ENCODE measurements around the gene GJD2. TPM values are rescaled to one million over a fixed set of nuclear protein-coding genes. Genes with fewer than 3 reads are reported as not detected.

Gene GJD2
- total RNA-seq, 4 donors from 2014 or later: not detected

- TF ChIP-seq, protein P1, sequence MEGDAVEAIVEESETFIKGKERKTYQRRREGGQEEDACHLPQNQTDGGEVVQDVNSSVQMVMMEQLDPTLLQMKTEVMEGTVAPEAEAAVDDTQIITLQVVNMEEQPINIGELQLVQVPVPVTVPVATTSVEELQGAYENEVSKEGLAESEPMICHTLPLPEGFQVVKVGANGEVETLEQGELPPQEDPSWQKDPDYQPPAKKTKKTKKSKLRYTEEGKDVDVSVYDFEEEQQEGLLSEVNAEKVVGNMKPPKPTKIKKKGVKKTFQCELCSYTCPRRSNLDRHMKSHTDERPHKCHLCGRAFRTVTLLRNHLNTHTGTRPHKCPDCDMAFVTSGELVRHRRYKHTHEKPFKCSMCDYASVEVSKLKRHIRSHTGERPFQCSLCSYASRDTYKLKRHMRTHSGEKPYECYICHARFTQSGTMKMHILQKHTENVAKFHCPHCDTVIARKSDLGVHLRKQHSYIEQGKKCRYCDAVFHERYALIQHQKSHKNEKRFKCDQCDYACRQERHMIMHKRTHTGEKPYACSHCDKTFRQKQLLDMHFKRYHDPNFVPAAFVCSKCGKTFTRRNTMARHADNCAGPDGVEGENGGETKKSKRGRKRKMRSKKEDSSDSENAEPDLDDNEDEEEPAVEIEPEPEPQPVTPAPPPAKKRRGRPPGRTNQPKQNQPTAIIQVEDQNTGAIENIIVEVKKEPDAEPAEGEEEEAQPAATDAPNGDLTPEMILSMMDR (IDR thresholded peaks at IDR 0.05): no peak
- TF ChIP-seq POLR2A (IDR thresholded peaks at IDR 0.05): no peak
- 25 to 34% methylated on average over 1 to 2 of the region's 2 CpGs for WGBS, 2 donors
- intact Hi-C loops (cut with DNase I): no loop called here
- Histone ChIP-seq H3K4me3 (no peak overlapping the region), H3K4me1 (peaks cover 5 to 18% (median 11%) of the 10 kb centered on the region in 3 donors), H3K27ac (no peak overlapping the region), H3K9me3 (no peaks in the 10 kb centered on the region), H3K36me3 (no peaks in the 10 kb centered on the region), H3K27me3 (peaks cover 0 to 64% (median 3%) of the 10 kb centered on the region in 4 donors)
- DNase-seq: no peak
Measured at GRCh38 chr15:34793901-34794300, 39.1 kb upstream of the GJD2 start.

DNA sequence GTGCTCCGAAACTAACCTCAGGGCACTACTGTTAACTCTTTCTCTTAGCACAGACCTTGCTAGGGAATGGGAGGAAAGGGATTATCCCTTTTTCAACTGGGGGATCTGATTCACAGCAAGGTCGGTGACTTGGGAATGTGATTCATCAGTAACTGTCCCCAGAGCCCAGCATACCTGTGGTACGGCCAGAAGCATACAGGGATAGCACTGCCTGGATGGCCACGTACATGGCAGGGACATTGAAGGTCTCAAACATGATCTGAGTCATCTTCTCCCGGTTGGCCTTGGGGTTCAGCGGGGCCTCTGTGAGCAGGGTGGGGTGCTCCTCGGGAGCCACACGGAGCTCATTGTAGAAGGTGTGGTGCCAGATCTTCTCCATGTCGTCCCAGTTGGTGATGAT lies 38.3 kb upstream of the GJD2 start:
- Histone ChIP-seq H3K4me3 (no peak overlapping the region), H3K9me3 (no peaks in the 10 kb centered on the region), H3K27me3 (peaks cover 0 to 62% (median 3%) of the 10 kb centered on the region in 4 donors), H3K27ac (no peak overlapping the region), H3K36me3 (no peaks in the 10 kb centered on the region), H3K4me1 (peaks cover 5 to 18% (median 11%) of the 10 kb centered on the region in 3 donors)
- no peak for TF ChIP-seq POLR2A (IDR thresholded peaks at IDR 0.05)
- TF ChIP-seq, protein P1 (IDR thresholded peaks at IDR 0.05): no peak
- DNase-seq: no peak
- intact Hi-C loops (cut with DNase I): no loop called here
- WGBS, 2 donors: 71 to 83% methylated on average over 2 to 6 of the region's 9 CpGs

DNA sequence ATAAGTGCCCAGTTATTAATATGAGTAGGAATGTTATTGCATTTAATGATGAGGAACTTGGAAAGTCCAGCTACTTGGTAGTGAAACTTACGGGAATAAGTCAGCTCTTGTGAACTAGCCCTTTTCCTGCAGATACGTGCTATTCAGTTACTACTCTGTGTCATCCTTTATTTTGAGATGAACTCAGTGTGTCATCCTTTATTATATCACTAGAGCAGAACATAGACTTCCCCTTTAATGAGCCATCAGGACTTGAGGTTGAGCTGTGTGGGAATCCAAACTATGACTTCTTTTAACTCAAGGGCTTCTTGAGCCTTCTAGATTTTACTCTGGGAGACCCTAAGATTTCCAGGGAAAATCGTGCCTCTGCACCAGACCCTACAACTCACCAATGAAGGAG lies 36.9 kb upstream of the GJD2 start:
- TF ChIP-seq POLR2A (IDR thresholded peaks at IDR 0.05): no peak
- TF ChIP-seq, protein P1 (IDR thresholded peaks at IDR 0.05): no peak
- Histone ChIP-seq H3K4me1 (peaks cover 5 to 18% (median 11%) of the 10 kb centered on the region in 3 donors), H3K27me3 (peaks cover 0 to 50% (median 3%) of the 10 kb centered on the region in 4 donors), H3K27ac (no peak overlapping the region), H3K36me3 (no peaks in the 10 kb centered on the region), H3K4me3 (no peak overlapping the region), H3K9me3 (no peaks in the 10 kb centered on the region)
- DNase-seq: no peak
- 38 to 47% methylated on average over 2 to 3 of the region's 3 CpGs for WGBS, 2 donors
- intact Hi-C loops (cut with DNase I): no loop called here

DNA sequence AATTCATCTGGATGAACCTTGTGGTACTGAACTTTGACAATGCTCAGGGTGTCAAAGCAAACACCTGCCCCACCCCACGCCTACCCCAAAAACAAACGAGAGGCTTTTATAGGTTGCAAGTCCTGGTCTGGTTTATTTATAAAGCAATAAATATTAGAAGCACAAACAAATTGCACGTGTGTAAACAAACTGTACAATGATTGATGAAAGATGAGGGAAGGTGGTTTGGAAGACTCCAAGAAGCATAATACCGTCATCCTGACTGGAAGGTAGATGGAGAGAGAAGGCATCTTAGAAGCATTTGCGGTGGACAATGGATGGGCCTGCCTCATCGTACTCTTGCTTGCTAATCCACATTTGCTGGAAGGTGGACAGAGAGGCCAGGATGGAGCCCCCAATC lies 35.3 kb upstream of the GJD2 start:
- DNase-seq: no peak
- no peak overlapping the region for H3K27ac ChIP-seq
- TF ChIP-seq, protein P1 (IDR thresholded peaks at IDR 0.05): no peak
- TF ChIP-seq POLR2A (IDR thresholded peaks at IDR 0.05): no peak
- H3K4me3 ChIP-seq: no peak overlapping the region
- peaks cover 0 to 35% (median 0%) of the 10 kb centered on the region in 4 donors for H3K27me3 ChIP-seq
- WGBS, 2 donors: 55 to 61% methylated on average over 6 of the region's 6 CpGs
- intact Hi-C loops (cut with DNase I): no loop called here
- H3K36me3 ChIP-seq: no peaks in the 10 kb centered on the region
- peaks cover 0 to 8% (median 4%) of the 10 kb centered on the region in 3 donors for H3K4me1 ChIP-seq
- no peaks in the 10 kb centered on the region for H3K9me3 ChIP-seq

- TF ChIP-seq, protein P1 (IDR thresholded peaks at IDR 0.05): no peak
- TF ChIP-seq POLR2A (IDR thresholded peaks at IDR 0.05): no peak
- intact Hi-C loops (cut with DNase I): no loop called here
- Histone ChIP-seq H3K36me3 (no peaks in the 10 kb centered on the region), H3K27ac (no peak overlapping the region), H3K4me3 (no peak overlapping the region), H3K9me3 (no peaks in the 10 kb centered on the region), H3K27me3 (peaks cover 0 to 27% (median 0%) of the 10 kb centered on the region in 4 donors), H3K4me1 (peaks cover 0 to under 1% (median 0%) of the 10 kb centered on the region in 3 donors)
- 40 to 41% methylated on average over 7 of the region's 7 CpGs for WGBS, 2 donors
- no peak for DNase-seq
Measured at GRCh38 chr15:34789326-34789725, 34.5 kb upstream of the GJD2 start.
